HG03432 (cell line): ENCODE data around the gene TUBA8.
"Not testable (repeated sequence)": the region's sequence is repeated elsewhere in the genome, so short reads cannot be mapped to it uniquely, and the experiment has no call there.

ENCODE experiments used
- ATAC-seq: cut with Tn5 transposase; IDR thresholded peaks from one replicate; pipeline ENCODE4 v1.9.1; 2021; ENCODE audit warnings: mild to moderate bottlenecking, moderate library complexity; ENCODE audit not compliant: unreplicated experiment

The TUBA8 gene

DNA sequence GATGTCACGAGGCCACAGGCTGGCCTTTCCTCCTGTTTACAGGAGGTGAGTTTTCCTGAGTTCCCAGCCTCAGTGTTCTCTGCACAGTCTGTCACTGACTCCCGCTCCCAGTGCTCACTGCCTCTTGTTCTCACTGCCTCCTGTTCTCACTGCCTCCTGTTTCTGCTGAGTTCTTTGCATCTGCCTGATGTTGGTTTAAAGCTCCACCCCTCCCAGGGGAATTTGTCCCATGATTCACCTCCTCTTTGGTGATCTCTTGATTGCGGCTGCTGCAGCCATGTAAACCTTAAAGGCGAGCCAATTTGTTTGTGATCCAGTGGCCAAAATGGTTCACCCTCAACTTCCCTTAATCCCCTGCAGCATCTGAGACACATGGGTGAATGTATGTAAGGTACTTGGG, 6.0 kb upstream of the TUBA8 start:
- ATAC-seq = no peak

DNA sequence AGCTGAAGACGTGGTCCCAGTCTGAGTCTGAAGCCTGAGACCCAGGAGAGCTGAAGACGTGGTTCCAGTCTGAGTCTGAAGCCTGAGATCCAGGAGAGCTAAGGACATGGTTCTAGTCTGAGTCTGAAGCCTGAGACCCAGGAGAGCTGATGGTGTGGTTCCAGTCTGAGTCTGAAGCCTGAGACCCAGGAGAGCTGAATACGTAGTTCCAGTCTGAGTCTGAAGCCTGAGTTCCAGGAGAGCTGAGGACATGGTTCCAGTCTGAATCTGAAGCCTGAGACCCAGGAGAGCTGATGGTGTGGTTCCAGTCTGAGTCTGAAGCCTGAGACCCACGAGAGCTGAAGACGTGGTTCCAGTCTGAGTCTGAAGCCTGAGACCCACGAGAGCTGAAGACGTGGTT, 4.6 kb upstream of the TUBA8 start:
- ATAC-seq = not testable (repeated sequence)

DNA sequence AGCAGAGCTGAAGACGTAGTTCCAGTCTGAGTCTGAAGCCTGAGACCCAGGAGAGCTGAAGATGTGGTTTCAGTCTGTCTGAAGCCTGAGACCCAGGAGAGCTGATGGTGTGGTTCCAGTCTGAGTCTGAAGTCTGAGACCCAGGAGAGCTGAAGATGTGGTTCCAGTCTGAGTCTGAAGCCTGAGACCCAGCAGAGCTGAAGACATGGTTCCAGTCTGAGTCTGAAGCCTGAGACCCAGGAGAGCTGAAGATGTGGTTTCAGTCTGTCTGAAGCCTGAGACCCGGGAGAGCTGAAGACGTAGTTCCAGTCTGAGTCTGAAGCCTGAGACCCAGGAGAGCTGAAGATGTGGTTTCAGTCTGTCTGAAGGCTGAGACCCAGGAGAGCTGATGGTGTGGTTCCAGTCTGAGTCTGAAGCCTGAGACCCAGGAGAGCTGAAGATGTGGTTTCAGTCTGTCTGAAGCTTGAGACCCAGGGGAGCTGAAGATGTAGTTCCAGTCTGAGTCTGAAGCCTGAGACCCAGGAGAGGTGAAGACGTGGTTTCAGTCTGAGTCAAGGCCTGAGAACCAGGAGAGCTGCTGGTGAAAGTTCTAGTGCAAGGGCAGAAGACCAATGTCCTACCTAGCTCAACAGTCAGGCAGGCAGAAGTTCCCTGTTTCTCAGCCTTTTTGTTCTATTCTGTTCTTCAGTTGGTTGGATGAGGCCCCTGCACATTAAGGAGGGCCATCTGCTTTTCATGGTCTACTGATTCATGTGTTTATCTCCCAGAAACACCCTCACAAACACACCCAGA, 3.9 kb upstream of the TUBA8 start:
- peak; percentile 50 for ATAC-seq

DNA sequence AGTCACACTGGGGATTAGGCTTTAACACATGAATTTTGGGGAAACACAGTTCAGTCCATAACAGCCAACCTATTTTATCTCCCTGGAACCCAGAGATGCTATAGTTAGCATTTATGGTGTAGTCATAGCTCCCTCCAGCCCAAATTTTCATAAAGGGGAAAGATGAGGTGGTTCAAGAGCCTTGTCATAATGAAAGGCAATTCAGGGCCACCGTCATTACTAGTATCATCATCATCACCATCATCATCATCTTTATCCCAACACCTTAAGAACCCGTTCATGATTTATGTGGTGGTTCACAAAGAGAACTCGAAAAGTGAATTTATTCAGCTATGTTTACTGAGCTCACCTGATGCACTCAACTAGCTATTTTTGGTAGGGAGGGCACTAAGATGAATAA, 2.4 kb upstream of the TUBA8 start:
- no peak for ATAC-seq

DNA sequence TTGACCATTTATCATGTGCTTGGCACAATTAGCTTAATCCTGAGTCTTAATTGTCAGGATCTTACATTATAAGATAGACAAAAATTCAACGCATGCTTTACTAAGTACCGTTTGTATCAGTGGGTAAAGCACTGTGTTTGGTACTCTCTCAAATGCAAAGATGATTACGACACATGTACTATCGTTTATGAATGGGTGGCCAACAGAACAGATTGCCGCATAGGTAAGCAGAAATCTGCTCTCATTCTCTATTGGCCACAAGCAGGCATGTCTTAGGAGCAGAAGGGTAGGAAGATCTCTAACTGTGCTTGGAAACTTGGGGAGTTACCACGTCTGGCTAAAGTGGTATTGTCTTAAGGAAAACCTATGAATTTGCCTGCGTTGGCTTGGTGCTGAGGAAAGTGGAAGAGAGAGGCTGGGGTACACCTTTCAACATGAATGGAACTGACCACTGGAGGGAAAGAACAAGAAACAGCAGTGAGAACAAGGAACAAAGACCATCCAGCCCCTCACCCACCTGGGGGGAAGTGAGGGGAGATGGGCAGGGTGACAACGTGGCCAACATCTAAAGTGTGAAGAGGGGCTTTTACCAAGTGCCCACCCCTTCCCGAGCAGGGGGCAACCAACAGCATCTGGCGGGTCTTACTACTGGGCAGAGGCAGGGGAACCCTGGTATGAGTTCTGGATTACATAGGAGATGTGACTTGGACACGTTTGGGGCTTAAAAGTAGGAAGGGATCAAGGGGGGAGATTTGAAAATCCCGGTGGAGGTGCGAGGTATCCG, 1.0 kb upstream of the TUBA8 start:
- no peak for ATAC-seq

DNA sequence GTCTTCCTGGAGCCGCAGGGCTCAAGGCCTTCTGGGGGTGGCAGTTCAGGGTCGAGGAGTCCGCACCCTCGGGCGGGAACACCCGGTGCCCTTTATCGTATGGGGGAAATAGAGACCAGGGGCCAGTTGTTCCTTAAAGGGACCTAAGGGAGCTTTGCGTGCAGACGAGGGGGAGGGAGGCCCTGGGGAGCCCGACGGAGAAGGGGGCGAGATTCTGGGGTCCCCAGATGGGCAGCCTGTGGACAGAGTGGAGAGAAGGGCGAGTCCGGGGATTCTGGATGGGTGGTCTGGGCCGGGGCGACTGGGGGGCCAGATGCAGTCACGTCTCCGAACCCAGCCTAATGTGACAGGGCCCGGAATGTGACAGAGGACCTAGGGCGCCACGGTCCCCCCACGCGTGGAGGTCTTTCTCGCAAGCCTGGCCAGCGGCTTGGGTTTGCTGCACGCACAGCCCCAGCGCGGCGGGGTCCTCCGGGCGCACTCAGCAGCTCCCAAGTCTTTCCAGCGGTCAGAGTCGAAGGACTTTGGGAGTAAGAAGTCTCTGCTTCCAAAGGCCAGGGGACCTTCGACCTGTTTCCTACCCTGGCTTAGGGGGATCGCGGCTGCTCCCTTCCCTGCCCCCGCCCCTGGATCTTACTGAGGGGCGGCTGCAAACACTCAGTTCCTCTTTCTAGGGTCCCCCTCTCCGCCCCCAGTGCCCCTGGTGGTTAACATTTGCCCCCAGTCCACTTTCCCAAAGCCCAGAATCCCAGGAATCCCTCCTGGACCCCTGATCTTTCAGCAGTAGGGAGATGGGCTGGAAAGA, 547 bp downstream of the TUBA8 start:
- ATAC-seq = no peak

DNA sequence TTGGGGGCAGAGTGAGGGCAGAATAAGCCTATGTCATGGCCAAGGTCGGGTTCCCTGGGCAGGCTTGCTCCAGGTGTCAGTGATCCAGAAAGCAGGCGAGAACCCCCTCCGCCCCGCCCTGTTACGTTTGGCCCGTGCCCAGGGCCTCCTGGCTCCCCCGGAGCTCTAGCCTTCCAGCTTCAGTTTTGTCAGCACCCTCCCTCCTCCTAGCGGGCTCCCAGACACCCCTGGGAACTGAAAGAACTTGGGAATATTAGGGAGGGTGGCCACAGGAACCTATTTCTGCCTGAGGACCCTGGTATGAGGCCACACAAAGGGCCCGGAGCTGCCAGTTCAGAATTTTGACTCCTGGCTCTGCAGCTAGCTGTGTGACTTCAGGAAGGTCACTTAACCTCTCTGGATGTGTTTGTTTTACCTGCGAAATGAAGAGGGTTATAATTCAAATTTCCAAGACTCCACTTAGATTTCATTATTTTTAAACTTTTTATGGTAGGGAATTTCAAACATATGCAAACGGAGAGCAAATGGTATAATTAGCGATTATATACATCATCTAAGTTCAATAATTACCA, 1.2 kb downstream of the TUBA8 start:
- no peak for ATAC-seq

DNA sequence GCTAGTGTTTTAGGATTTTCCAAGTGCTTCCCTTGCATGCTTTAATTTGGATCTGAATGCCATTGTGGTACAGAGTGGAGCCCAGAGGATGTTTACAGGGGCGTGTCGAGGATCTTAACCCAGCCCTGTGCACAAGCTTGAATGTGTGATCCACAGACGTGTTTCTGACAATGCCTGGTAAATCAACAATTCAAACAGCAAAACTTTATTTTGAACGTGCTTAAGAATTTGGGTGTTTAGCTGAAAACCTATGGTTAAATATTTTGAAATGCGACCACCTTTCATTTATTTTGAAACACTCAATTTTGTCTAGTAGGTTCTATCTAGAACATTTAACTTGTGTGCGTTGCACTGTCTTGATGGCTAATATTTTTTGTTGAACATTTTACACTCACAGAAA, 1.8 kb downstream of the TUBA8 start:
- no peak for ATAC-seq

DNA sequence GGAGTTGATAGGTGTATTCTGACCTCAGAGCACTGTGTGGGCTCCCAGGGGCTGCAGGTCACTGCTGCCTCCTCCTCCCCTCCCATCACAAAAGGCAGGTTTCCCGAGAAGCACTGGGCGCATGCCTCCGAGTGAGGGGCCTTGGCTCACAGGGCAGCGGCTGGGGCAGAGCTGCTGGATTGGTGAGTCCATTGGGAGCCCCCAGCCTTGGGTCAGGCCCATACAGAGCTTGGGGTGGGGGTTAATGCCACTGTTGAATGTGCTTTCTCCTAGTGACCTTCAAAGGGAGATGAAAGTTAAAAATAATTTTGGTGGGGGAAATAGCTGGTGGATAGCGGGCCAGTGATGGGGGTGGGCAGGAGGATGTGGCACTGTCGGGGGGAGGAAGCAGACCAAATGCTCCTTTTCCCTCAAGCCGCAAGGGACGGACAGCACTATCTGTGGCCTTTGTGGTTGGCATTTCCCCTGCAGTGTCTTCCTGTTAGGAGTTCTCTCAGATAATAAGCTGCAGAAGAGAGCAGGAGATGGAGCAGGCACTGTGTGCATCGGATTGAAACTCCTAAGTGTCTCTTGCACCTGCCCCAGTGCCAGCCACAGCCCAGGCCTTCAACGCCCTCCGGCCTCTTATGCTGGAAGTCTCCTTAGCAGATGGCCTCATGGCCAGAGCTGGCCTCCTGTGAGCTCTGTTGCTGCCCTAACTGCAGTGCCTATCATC, 3.2 kb downstream of the TUBA8 start:
- no peak for ATAC-seq

DNA sequence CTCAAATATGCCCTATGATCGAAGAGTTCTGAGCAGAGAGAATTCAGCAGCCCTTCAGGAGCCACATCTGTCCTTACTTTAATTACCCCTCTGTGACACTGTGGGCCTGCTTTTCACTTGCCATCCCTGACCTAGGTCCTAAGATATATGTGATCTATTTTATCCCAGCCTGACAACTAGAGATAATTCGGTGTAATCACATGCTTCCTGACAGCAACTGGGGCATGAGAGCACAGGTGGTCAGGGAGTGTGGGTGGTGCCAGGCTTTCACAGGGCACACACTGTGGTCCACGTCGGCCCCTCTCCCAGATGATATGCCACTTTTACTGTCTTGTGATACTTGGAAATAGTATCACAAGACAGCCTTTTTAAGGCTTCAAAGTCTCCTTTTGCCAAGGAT, 3.9 kb downstream of the TUBA8 start:
- ATAC-seq = no peak

DNA sequence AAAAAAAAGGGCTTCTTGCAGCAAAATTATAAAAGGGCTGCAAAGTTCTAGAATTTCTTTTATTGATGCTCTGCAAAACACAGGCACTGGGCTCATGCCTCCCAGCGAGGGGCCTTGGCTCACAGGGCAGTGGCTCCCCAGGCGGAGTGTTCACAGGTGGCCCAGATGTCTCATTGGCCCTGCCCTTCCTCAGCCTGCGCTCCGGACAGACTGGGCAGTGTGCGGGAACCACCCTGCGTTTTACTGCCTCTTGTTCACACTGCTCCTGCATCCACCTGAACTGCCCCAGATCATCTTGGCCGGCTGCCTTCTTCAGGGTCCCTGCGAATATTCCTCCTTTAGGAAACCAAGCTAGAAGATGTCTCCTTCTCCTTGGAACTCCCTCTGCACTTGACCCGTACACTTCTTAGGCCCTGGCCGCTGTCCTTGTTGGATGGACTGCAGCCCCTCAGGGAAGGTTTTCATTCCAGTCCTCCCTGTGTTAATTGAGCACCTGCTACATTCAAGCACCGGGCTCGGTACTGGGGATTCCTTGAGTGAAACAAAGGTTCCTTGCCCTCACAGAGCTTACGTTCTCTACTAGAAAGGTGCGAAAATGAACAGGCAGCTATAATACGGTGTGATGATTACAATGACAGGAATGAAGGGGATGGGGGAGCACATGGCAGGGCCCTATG, 4.5 kb downstream of the TUBA8 start:
- ATAC-seq = no peak

DNA sequence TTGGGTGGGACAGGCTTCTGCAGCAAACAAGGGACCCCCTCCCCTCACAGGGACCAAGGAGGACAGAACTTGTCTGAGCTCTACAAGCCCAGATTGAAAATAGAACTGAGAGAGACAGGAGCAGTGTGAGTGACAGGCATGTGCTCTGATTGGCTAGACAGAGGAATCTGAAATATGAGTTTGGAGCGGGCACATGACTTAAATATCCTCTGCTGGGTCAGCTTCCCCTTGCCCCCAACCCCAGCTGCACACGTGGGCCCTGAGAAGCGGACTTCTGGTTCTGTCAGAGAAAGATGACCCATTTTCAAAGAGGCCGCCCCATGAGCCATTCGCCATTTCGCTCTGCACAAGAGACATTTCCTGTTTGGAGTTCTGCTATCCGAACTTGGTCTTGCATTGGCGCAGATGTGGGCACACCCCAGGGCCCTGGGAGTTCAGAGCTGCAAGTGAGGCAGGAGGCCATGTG, 5.3 kb downstream of the TUBA8 start:
- no peak for ATAC-seq

DNA sequence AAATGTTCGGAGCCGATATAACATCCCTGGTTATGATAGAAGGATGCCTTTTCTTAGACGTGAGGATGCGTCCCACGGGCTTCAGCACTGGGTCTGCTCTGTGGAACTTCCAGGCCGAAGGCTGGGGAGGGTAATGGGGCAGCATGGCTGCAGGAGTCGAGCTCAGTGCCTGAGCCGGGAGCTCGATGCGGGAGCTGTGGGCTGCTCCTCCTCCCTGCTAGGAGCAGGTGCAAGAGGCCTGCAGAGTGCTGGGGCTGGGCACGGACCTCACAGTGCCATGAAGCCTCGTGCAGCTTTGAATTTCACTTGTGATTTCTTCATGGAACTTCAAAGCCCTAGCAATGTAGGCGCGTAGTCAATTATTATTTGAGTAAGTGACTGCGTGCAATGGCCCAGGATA, 6.0 kb downstream of the TUBA8 start:
- ATAC-seq = no peak

DNA sequence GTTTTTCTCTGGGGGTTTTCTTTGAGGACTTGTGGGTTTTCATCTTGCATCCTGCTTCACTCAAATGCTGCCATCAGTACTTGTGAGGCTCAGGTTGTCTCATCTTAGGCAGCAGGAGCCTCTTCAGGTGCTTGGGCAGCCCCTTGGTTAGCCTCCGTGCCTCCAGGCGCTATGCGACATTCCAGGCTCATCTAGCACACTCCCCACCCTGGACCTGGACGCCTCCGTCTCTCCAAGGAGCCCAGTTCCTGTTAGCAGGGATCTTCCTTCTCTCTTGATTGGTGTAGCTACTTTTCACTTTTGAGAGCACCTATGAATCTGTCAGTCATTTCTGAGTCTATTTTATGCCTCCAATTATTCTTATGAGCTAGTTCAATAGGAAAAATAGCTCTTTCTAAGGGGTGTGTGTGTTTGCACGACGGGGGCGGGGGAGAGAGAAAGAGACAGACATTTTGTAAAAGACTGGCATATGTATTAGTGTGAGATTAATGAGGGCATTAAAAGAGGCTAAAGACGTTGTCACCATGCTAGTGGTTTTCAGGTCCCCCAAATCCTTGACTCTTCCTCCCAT, 7.8 kb downstream of the TUBA8 start:
- ATAC-seq = no peak

DNA sequence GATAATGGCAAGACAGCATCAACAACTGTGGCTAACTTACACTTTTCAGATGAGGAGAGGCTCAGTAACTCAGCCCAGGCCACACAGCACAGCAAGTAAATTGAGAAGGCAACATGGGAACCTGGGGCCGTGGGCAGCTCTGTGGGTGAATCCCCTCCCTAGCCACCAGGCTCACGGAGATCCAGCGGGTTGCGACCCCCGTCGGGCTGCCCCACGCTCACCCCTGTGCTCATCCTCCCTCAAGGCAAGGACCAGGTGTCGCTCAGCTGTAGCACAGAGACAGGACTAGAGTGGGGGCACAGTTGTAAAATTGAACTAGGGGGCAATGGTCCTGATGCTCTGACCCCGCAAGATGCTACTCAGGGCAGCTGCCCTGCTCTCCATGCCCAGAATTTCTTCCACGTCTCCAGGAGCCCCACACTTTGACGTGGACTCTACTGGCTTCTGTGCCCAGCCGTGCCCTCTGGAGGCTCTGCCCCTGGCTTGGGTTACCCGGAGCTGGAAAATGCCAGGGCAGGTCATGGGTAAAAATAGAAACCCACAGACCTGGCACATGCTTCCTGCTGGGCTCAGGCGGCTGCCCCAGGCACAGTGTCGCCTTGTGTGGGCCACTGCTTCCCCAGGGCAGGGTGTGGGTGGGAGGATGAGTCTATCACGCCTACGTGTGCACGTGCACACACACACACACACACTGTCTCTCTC, 9.0 kb downstream of the TUBA8 start:
- ATAC-seq = no peak

DNA sequence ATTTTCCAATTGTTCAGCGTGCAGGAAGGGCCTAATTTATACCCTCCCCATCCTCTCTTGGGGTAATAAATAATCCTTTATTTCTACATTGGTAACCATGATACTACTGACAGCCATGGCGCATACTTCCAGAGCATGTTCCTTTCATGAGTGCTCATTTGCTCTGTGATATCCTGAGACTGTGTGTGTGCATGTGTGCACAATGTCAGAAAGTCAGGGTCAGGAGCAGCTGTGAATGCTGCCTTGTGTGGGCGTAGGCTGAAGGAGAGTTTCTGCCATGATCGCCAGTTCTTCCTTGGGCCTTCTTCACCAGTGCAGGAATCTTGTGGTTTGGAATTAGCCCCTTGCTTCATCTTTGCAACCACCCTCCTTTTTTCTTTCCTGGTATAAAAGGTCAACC, 10.2 kb downstream of the TUBA8 start:
- no peak for ATAC-seq

DNA sequence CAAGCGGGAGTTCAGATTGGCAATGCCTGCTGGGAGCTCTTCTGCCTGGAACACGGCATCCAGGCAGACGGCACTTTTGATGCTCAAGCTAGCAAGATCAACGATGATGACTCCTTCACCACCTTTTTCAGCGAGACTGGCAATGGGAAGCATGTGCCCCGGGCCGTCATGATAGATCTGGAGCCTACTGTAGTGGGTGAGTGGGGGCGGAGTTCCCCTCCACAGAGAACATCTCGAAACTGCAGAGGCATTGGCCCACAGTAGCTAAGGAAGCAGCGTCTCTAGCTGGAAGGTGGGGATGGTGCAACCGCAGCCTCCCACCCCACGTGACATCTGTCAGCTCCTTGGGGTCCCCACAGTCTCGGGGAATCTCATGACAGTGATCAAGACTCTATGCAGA, 10.9 kb downstream of the TUBA8 start:
- no peak for ATAC-seq

DNA sequence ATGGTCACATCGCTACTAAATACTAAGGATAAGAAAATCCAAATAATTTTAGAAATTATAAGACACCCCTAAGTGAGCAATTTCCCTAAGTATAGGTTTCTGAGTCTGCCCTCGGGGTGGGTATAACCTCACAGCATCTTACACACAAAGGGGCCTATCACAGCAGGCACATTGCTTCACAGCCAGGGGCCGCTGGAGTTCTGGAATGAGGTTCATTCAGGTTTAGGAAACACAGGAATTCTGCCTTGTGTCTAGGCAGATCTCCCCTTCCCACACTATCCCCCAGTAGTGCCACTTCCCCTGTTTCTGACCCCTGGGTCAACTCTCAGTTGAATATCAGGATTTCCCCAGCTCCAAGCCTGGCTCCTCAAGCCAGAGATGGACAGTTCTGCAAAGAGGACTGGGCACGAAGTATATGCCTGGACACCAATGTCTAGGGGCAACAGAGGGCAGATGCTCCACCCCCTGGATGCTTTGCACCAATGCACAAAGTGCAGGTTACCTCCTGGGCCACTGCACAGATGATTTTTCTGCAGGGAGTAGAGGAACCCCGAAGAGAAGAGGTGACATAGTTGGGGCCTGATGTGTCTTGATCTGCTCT, 11.4 kb downstream of the TUBA8 start:
- ATAC-seq = no peak
